GM12878 (cell line): ENCODE results near the gene ZBTB32. TPM values are rescaled to one million over a fixed set of nuclear protein-coding genes. Genes with fewer than 3 reads are reported as not detected.

Experiments
- ATAC-seq: fragments of 200-7000 bp; cut with Tn5 transposase; 3 replicates; pipeline ENCODE4 v1.9.1; 2020; ENCODE audit warnings: mild to moderate bottlenecking, moderate library complexity
- BruUV-seq: library from RNA; stranded (reverse); fragments of 400-500 nt; replicated peaks from 2 replicates; lab custom pipeline; 2021; lab: Mats Ljungman, UMichigan
- CTCF ChIA-PET: fragments of 300-600 bp; sonication (Branson Sonifier 250); formaldehyde crosslinking; extraction: SDS; loops from one replicate; lab custom pipeline; 2021; ENCODE audit warnings: inconsistent platforms; lab: Yijun Ruan, JAX
- POLR2A ChIA-PET: fragments of 350-600 bp; formaldehyde crosslinking; extraction: SDS; loops from one replicate; lab custom pipeline; 2021; ENCODE audit warnings: inconsistent platforms; lab: Charles Lee
- RAD21 ChIA-PET: fragments of 300-600 bp; sonication (Branson Sonifier 250); formaldehyde crosslinking; loops from one replicate; lab custom pipeline; 2023; ENCODE audit warnings: antibody characterized with exemption; ENCODE audit not compliant: unreplicated experiment; lab: Charles Lee
- SMC1A ChIA-PET: fragments of 300-600 bp; sonication (Branson Sonifier 250); formaldehyde crosslinking; loops from one replicate; lab custom pipeline; 2023; ENCODE audit not compliant: unreplicated experiment, uncharacterized antibody; lab: Charles Lee
- DNase-seq: peaks from one replicate; pipeline ENCODE4 v3.0.0-alpha.2; 2011; ENCODE audit warnings: low read depth, low spot score
- FAIRE-seq: peaks from 3 replicates; lab custom pipeline; 2011; peaks lifted over from hg19 to GRCh38; lab: Jason Lieb, UNC
- H2AFZ ChIP-seq: 2 replicates; pipeline ENCODE4 v1.6.0; 2011; ENCODE audit warnings: low read depth, low read length, control low read depth; ENCODE audit not compliant: control insufficient read depth
- H3K27ac ChIP-seq: 2 replicates; pipeline ENCODE4 v1.5.1; 2011; ENCODE audit warnings: control low read depth; ENCODE audit not compliant: control insufficient read depth, insufficient read depth
- H3K27me3 ChIP-seq, 2 experiments: replicated peaks in 1 of 2; 2 replicates each; pipeline versions ENCODE4 v1.6.0 to v1.6.1; 2011; ENCODE audit warnings: low read length in 1 of 2; ENCODE audit not compliant: control insufficient read depth in 2 of 2, insufficient read depth in 2 of 2
- H3K36me3 ChIP-seq, 2 experiments: 2 replicates each; pipeline ENCODE4 v1.5.1; 2011; ENCODE audit warnings: low read length in 1 of 2; ENCODE audit not compliant: control insufficient read depth in 2 of 2, insufficient read depth in 2 of 2
- H3K4me1 ChIP-seq: 2 replicates; pipeline ENCODE4 v1.6.1; 2011; ENCODE audit warnings: mild to moderate bottlenecking, low read length, moderate library complexity, mixed read lengths; ENCODE audit not compliant: control insufficient read depth, insufficient read depth
- H3K4me2 ChIP-seq: 2 replicates; pipeline ENCODE4 v1.6.0; 2011; ENCODE audit warnings: control low read depth; ENCODE audit not compliant: control insufficient read depth, insufficient read depth
- H3K4me3 ChIP-seq: fragments of 200-600 bp; sonication (generic); 2 replicates; pipeline ENCODE4 v1.5.1; 2016
- H3K79me2 ChIP-seq: 2 replicates; pipeline ENCODE4 v1.6.0; 2011; ENCODE audit warnings: low read length; ENCODE audit not compliant: control insufficient read depth, insufficient read depth
- H3K9ac ChIP-seq: 2 replicates; pipeline ENCODE4 v1.8.0; 2011; ENCODE audit warnings: low read length, control low read depth, mixed read lengths; ENCODE audit not compliant: control insufficient read depth, insufficient read depth
- H3K9me3 ChIP-seq: replicated peaks from 3 replicates; pipeline ENCODE4 v1.5.1; 2011; ENCODE audit warnings: mild to moderate bottlenecking, low read length; ENCODE audit not compliant: control insufficient read depth, insufficient read depth
- H4K20me1 ChIP-seq: 2 replicates; pipeline ENCODE4 v1.6.0; 2011; ENCODE audit not compliant: control insufficient read depth, insufficient read depth
- CHD4 ChIP-seq: fragments of 200-600 bp; sonication (generic); IDR thresholded peaks from 2 replicates; pipeline ENCODE4 v1.6.1; 2016; ENCODE audit warnings: mild to moderate bottlenecking
- EZH2 ChIP-seq: IDR thresholded peaks from 2 replicates; pipeline ENCODE4 v1.6.1; 2012; ENCODE audit warnings: low read depth, mild to moderate bottlenecking, control low read depth, inconsistent platforms, low read length, borderline replicate concordance; ENCODE audit not compliant: control insufficient read depth
- KDM1A ChIP-seq: fragments of 200-600 bp; sonication (generic); IDR thresholded peaks from 2 replicates; pipeline ENCODE4 v1.6.1; 2016; ENCODE audit warnings: borderline replicate concordance
- MYC ChIP-seq: IDR thresholded peaks from 2 replicates; pipeline ENCODE4 v1.6.1; 2011; ENCODE audit warnings: mild to moderate bottlenecking, low read length, moderate library complexity, inconsistent platforms; ENCODE audit not compliant: insufficient read depth, insufficient replicate concordance, insufficient read length, severe bottlenecking
- ZZZ3 ChIP-seq: IDR thresholded peaks from 2 replicates; pipeline ENCODE4 v1.6.1; 2011; ENCODE audit warnings: low read depth; ENCODE audit not compliant: control insufficient read depth, insufficient read length
- WGBS: methylation state at CpG from one replicate; pipeline ENCODE4 v1.1.6; 2016; ENCODE audit warnings: low lambda C conversion rate; ENCODE audit not compliant: insufficient replicate concordance, insufficient coverage; ENCODE audit errors: missing lambda C conversion rate; 5-methylcytosine and 5-hydroxymethylcytosine counted together
- in situ Hi-C: fragments of 300-500 bp; cut with MboI; formaldehyde crosslinking; loops from 9 replicates; pipeline ENCODE4 v1.14.3; 2018; ENCODE audit warnings: mixed read lengths
- intact Hi-C: fragments of 100-400 bp; cut with micrococcal nuclease; formaldehyde crosslinking; loops from one replicate; pipeline ENCODE4 v1.14.2; 2022; ENCODE audit not compliant: unreplicated experiment
- polyA plus RNA-seq, 11 experiments: library from polyadenylated mRNA; depleted of rRNA in 4 of 11; unstranded in 6 of 11; stranded (reverse) in 5 of 11; fragments of >200 nt; fragmentation: Nextera tagmentation in 4 of 11; fragmentation: Illumina TruSeq in 1 of 11; extraction: Ambion mirVana in 4 of 11; extraction: Trizol in 1 of 11; gene quantifications; 1 replicate in 1 of 11; 2 replicates in 10 of 11; pipeline versions ENCODE4 v1.2.1 to v1.2.3, GENCODE V29; 2011 to 2016; ENCODE audit warnings: inconsistent platforms in 2 of 11, missing spikeins in 2 of 11, low read depth in 1 of 11
- total RNA-seq, 4 experiments: library from RNA; depleted of rRNA in 3 of 4; stranded (reverse); fragments of >200 nt in 3 of 4; fragmentation: Illumina TruSeq in 1 of 4; extraction: Trizol in 1 of 4; gene quantifications; 2 replicates each; pipeline versions ENCODE4 v1.2.1 to v1.2.3, GENCODE V29; 2013 to 2021

Gene ZBTB32
- total and polyA plus RNA-seq, 10 of the 15 experiments (the other 5 are each of a cell fraction or from before 2014, with no cell fraction given): 1.0 to 46.7 (median 16.0) TPM

GRCh38 chr19:35750167-35750566 is 45.8 kb downstream of the ZBTB32 start (continued):
- TF ChIP-seq ZZZ3 (no peak), EZH2 (no peak), KDM1A (no peak), CHD4 (no peak)
- TF ChIP-seq, all 136 proteins: peak for 0

- intact Hi-C loops (no loop called here), in situ Hi-C loops (no loop called here)
- Histone ChIP-seq H3K9me3 (no peaks in the 10 kb centered on the region), H3K79me2 (peaks cover 3% of the 10 kb centered on the region), H3K4me2 (no peak overlapping the region), H3K27me3 (no peaks in the 10 kb centered on the region), H3K27ac (no peak overlapping the region), H2AFZ (no peak overlapping the region), H3K9ac (no peak overlapping the region), H3K36me3 (peaks cover 0 to 2% of the 10 kb centered on the region in 2 experiments; a peak in 2 of 4 replicates), H4K20me1 (no peaks in the 10 kb centered on the region), H3K4me1 (peaks cover 8% of the 10 kb centered on the region), H3K4me3 (no peak overlapping the region)
- RAD21 ChIA-PET: interaction anchor here (1.5 kb wide), 1 partner anchor 58 kb away, joined by 4 read pairs; no protein-coding TSS in a partner anchor
- no TSS peak for BruUV-seq
- POLR2A ChIA-PET: interaction anchor here (1.1 to 1.4 kb wide), 2 partner anchors 8 to 50 kb away, joined by 3 read pairs; no protein-coding TSS in a partner anchor
- 64% methylated on average over 14 of the region's 14 CpGs for WGBS
- FAIRE-seq (no peak), DNase-seq (no peak), ATAC-seq (no peak)
- TF ChIP-seq CHD4 (no peak), MYC (no peak)
- SMC1A ChIA-PET: interaction anchor here (0.7 kb wide), 1 partner anchor 558 kb away, joined by 3 read pairs; no protein-coding TSS in a partner anchor
- CTCF ChIA-PET: interaction anchor here (1.8 kb wide), 1 partner anchor 50 kb away, joined by 5 read pairs; no protein-coding TSS in a partner anchor
Measured at GRCh38 chr19:35751839-35752745, 47.7 kb downstream of the ZBTB32 start.
